Forelimb muscle (tissue), 1 donor: ENCODE measurements around the gene SNED1. TPM values are rescaled to one million over a fixed set of nuclear protein-coding genes. Genes with fewer than 3 reads are reported as not detected.

Source experiments
- DNase-seq: peaks from one replicate; pipeline ENCODE4 v3.0.0-alpha.2; 2013; ENCODE audit warnings: low read depth
- polyA plus RNA-seq: library from polyadenylated mRNA; unstranded; fragments of 120-200 nt; gene quantifications from one replicate; pipeline ENCODE4 v1.2.1, GENCODE V29; 2013; ENCODE audit not compliant: insufficient read length

The SNED1 gene
- polyA plus RNA-seq, 1 donor: 3.6 TPM

DNA sequence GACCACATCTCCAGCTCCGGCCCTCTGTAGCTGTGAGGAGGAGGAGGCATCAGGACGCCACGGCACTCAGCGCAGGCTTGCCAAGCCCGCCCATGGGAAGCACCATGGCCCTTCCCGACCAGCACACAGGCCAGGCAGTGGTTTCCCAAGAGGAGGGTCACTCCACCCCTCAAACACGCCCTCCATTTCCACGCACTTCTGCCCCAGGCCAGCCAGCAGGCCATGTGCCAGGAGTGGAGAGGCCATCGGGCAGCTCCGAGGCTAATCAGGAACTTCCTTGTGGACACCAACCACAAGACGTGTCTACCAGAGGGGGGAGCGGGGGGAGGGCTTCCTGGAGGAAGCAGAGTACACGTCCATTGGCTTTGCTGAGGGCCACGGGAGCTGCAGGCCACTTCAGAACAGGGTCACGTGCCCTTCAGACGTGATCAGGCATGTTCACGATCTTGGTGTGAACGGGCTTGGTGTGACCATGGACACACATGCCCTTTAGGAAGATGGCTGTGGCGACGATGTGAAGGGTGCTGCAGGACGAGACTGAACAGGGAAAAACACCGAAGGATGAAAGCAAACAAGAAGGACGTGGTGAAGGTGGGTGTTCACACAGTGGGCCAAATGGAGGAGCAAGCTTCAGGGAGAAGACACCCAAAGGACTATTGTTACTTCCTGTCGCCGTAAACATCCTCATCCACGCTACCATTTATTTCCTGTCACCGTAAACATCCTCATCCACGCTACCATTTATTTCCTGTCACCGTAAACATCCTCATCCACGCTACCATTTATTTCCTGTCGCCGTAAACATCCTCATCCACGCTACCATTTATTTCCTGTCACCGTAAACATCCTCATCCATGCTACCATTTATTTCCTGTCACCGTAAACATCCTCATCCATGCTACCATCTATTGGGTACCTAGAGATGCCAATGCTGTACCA lies 110.1 kb downstream of the SNED1 start:
- DNase-seq: no peak

DNA sequence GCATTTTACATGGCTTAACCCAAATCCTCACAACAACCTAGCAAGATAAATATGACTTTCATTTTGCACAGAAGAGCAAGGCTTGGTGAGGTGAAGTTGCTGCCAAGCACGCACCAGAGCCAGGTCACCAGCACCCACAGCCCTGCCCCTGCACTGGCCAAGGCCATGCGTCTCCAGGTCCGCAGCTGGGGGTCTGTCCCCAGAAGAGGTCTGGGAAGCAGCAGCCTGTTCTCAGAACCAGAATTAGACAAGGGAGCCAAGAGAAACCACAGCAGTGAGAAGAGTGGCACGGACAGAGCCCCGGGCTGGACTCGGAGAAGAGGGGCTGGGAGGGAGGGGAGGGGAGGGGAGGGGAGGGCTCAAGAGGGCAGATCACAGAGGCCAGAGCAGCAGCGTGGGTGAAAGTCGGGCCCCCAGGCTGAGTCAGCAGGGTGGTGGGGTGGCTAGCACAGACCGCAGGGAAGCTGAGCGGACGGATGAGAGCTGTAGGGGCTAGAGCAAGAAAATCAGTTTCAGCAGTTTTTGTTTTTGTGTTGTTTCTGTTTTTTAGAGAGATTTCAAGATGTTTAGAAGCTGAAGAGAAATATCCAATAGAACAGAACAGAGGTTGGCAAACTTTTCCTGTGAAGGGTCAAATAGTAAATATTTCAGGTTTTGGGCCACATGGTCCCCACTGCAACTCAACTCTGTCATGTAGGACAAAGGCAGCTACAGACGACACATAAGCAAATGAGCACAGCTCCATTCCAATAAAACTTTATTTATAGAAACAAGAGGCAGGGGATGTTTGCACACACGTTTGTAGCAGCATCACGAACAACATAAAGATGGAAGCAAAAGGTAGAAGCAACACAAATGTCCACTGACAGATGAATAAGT lies 111.0 kb downstream of the SNED1 start:
- no peak for DNase-seq

DNA sequence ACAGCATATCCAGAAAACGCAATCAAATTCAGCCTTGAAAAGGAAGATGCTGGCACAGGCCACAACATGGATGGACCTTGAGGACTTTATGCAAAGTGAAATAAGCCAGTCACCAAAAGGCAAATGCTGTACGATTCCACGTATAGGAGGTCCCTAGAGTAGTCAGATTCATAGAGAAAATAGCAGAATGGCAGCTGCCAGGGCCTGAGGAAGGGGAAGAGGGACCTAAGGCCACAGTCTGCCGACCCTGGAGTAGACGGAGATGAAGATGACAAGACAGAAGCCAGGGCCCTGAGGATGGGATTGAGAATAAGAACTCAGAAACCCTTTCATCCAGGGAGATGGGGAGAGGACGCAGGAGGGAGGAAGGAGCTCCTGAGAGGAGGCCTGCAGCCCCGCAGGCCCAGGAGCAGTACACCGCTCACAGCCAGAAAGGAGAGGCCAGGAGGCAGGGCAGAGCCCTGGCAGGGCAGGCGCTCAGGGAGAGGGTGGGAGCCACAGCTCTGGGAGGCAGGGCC lies 111.7 kb downstream of the SNED1 start:
- no peak for DNase-seq

DNA sequence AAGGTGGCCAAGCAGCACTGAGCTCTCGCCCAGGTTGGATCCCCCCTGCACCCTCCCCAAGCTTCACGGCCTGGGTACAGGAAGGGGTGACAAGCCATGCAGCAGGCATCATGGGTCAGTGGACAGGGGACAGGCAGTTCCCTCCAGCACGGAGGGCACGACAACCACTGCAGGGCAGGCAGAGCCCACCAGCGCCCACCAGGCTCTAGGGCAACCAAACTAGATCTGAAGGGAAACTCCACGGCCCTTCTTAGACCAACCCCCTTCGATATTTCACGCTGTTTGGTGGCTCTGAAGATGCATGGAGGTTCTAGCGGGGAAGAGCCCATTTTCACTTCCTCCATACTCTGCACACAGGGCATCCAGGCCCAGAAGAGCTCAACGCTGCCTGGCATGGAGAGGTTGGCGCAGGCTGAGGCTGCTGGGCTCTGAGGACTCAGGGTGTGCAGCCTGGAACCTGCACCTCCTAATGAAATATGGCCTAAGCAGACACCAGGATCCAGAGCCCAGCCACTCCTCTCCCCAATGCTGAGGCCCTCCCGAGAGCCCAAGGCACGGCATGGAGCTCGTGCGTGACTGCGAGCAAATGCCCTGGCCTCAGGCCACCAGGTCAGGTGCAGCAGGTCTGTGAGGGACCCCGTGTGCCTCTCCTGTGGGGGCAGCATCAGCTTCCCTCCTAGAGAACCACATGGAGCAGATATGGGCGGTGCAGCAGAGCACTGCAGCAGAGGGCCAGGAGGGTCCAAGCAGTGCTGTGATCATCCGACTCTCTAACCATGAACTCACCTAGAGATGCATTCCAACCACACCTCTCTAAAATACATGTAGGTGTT lies 112.4 kb downstream of the SNED1 start:
- DNase-seq: no peak

DNA sequence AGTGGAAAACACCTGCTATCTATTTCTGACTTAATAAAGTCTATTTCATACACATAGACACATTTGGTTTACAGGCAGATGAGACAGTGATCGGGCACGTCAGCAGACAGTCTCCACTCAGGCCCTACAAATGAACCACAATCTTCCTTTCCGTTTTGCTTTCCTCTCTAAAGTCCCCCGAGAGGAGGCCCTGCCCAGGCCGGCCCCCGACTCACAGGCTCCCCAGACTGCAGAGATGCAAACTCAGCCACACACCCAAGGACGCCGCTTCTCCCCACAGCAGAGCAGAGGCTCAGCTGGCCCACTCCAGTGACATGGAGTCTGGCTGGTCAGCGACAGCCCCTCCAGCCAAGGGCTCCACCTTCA lies 113.0 kb downstream of the SNED1 start:
- DNase-seq: no peak

DNA sequence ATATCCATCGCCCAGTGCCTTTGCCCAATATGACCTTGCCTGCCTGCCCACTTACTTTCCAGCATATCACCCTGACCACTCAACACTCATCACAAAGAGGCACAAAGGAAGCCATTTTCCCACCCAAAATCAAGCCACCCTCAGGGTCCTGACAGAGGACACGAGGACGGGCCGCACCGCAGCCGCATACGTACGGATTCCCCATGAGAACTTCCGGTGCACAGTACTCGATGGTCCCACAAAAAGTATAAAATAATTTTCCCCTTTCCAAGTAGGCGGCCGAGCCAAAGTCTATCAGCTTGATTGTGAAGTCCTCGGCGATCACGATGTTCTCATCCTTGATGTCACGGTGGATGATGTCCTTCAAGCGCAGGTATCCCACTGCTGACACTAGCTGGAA lies 113.6 kb downstream of the SNED1 start:
- no peak for DNase-seq

DNA sequence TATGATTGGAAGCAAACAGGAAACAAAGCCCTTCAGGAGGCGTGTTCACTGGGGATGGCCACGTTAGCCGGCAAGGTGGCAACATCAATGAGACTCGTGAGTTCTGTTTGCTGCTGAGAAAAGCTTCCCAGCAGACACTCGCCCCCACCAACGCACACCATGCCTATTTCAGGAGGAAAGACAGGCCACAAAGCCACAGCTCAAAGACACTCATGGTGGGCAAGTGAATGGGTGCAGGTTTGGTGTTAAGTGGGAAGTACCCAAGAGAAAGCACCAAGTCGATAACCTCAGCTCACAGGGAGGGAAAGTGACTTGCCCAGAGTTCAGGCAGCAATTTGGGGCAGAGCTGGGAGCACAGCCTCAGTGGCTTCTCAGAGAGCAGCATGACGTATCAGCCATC lies 114.2 kb downstream of the SNED1 start:
- DNase-seq: no peak

DNA sequence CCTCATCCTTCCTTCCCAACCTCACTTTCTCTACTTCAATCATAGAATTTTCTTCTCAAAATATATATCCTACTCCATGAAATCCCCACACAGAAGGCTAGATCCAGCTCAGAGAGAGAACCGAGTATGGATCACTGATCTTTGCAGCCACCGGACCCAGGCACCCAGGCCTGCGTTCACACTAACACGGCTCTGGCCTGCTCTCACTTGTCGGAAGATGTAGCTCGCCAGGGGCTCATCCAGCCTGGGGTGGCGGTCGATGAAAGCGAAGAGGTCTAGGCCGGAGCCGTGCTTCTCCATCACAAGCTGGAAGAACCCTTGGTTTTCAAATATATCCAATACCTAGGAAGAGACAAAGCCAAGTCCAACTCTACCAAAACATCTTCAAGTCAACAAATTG lies 116.4 kb downstream of the SNED1 start:
- DNase-seq: no peak

DNA sequence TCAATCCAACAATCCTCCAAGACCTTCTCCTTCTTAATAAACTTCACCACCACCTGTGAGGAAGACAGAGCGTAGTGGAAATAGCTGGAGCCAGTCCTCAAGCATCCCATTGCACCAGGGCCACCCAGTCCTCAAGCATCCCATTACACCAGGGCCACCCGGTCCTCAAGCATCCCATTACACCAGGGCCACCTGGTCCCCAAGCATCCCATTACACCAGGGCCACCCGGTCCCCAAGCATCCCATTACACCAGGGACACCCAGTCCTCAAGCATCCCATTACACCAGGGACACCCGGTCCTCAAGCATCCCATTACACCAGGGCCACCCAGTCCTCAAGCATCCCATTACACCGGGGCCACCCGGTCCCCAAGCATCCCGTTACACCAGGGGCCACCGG lies 116.9 kb downstream of the SNED1 start:
- no peak for DNase-seq

DNA sequence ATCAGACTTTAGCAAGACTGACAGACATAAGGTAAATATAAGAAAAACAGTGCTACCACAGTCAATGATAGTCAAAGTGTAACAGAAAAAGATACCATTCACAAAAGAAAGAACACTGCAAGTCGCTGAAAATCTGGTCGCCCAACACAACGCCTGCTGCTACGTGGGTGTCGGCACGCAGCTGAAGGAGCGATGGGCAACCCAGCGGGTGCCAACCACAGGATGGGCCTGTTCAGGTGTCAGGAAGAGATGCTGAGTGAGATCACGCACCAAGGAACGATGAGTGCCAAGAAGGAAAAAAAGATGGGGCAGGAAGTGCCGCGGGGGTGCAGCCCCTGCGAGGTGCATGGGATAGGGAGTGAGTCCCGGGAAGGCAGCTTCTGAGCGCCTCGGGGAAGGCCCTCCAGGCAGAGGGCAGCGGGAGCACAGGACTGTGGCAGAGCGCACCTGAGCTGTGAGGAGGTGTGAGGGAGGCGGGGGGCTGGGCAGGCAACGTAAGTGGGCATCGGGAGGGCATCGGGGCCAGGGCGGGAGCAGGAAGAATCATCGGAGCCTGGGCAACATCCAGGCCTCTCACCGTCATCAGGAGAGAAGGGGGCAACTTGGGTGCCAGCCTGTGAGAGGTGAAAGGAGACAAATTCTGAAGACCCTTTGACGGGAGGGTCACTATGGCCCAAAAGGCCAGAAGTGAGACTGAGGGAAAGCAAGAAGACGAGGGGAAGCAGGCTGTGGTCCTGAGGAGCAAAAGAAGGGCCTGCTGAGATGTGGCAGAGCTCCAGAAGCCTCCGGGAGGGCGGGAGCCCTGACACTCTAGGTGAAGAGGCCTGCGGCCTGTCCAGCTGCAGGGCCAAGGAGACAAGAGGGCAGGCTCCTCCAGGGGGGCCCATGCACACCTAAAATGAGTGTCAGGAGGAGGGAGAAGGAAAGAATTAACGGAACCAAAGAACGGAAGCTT lies 118.5 kb downstream of the SNED1 start:
- no peak for DNase-seq

DNA sequence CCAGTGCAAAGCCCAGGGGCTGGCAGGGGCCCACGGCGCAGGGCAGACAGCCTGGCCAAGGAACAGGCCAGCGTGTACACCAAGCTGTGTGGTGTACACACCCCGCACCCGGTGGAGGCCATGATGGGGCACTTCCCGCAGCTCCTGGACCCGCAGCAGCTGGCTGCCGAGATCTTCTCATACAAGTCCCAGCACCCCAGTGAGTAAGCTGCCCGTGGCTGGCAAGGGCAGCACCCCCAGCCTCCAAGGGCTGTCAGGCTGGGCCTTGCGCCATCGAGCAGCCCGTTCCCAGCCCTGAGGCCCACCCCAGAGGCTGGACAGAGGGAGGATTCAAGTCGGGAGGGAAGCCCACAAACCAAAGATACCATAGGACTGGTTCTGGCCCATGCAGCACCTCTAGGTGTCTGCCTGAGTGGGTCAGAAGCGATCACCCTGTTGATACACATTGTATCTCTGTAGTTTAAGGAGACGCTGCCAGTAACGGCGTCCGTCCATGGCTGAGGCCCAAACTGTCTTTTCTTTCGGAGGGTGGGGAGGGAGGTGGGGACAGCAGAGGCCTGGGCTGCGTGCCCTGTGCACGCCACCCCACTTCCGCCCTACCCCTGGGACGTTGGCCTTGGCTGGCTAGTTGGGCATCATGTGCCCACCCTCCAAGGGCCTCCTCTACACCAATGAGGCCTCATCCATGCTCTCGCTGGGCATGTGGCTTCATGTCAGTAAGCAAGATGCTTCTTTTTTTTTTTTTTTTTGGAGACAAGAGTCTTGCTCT lies 120.5 kb downstream of the SNED1 start:
- DNase-seq: no peak

DNA sequence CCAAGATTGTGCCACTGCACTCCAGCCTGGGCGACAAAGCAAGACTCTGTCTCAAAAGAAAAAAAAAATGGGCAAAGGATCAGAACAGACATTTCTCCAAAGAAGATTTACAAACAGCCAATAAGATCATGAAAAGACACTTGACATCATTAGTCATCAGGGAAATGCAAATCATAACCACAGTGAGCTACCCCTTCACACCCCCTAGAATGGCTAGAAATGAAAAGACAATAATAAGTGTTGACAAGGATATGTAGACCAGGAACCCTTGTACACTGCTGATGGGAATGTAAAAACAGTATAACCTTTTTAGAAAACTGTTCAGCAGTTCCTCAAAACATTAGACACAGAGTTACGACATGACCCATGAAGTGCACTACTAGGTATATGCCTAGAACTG lies 122.0 kb downstream of the SNED1 start:
- no peak for DNase-seq

DNA sequence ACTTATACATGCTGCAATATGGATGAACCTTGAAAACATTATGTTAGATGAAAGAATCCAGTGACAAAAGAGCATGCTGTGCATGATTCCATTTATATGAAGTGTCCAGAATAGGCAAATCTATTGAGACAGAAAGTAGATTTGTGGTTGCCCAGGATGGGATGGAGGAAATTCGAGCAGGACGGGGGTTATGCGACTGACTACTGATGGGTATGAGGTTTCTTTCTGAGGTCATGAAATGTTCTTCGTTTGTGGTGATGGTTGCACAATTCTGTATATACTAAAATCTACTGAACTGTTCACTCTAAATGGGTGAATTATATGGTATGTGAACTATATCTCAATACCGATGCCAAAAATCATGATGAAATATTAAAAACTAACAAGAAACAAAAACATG lies 122.6 kb downstream of the SNED1 start:
- no peak for DNase-seq

DNA sequence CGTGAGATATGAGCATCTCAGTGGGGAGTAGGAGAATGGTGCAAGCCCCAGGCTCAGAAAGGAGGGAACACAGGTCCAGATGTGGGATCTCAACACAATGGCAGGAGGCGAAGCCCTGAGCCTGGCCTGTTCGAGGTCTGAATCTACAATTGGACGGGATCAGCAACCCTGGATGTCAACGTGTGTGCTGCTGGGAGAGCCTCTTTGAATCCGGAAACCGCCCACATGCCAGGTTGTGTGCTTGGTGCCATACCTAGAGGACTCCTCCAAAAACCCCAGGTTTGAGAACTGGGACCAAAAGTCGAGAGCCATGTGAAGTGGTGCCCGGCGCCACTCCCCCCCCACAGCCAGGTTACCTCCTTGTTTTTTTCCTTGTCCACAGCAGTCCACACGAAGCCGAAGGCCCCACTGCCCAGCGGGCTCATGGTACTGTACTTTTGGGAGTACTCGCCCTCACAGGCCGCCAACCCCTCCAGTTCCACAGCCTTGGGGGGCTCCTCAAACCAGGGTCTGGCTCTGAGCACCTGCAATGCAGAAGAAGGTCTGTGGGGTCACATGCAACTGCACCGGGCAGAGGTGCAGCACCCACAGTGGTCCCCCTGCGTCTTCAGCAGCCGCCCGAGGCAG lies 124.1 kb downstream of the SNED1 start:
- no peak for DNase-seq

DNA sequence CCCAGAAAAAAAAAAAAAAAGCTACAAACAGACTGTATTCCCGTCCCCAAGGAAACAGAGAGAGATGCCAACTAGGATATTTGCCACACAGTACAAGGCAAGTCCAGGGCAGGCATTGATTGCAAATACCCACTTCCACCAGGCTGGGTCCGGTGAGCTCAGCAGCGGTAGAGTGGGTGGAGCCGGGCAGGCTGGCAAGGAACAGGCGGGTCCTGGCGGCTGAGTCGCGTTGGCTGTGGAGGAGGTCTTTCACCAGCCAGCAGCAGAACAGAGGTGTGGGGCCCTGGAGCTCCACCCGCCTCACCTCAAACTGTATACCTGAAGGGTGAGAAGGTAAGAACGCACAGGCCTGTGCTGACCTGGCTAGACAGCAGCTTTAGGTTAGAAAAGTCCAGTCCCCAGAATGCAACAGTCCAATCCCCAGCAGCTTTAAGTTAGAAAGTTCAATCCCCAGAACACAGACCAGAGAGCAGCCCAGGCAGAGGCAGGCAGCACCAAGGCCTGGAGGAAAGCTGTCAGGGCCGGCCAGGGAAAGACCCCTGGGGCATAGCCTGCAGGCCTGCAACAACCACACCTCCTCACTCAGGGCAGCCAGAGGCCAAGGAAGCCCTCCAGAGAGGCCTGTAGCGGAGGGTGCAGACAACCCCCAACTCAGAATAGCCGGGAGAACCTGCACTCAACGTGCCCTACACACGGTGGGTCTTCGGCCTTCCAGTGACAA lies 125.6 kb downstream of the SNED1 start:
- no peak for DNase-seq

DNA sequence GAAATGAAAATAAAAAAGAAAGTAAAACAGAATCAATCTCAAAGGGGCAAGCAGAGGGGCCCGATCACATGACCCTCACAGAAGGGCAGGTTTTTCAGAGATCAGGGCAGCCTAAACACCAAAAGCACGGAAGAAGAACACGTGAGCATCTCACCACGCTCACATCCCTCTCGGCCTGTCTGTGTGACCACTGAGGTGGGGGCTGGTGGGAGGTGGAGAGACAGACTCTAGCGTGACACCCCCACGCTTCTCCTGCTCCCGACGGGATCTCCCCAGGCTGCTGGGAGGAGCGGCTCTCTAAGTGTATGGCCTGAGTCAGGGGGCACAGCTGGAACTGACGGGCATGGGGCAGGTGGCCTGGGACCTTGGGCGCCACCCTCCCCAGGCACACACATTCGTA lies 127.2 kb downstream of the SNED1 start:
- DNase-seq: no peak

DNA sequence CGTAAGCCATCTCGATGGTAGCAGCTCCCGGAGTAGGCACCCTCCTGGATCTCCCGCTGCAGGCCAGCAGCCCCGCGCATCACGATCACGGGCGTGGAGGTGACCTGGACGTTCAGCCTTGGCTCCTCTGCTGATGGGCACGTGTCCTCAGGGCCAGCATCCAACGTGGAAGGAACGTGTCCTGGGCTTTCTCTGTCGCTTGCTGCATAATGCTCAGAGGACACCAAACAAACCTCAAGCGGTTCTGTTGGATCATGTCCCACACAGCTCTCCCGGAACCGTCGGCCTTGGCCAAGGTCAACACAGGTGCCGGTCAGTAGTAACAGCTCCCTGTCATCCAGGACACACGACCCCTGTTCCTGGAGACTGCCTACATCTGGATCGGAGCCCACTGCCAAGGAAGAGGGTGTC lies 127.8 kb downstream of the SNED1 start:
- DNase-seq: no peak

DNA sequence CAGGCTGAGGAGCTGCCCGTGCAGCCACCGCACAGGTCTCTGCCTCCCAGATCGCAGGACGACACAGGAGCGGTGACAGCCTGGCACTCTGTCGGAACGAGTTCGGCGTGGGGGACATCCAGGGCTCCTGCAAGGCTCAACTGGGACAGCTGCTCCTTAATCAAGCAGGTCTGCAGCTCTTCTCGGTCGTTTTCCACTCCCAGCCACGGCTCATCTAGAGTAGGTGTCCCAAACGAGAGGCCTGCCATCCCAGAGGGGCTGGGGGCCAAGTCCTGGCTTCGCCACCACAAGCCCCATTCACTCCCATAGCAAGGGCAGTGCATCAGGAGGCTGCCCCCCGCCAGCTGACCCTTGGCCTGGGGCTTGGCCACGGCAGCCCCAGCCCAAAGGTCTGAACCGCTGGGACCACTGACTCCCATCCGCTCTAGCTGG lies 128.4 kb downstream of the SNED1 start:
- no peak for DNase-seq

DNA sequence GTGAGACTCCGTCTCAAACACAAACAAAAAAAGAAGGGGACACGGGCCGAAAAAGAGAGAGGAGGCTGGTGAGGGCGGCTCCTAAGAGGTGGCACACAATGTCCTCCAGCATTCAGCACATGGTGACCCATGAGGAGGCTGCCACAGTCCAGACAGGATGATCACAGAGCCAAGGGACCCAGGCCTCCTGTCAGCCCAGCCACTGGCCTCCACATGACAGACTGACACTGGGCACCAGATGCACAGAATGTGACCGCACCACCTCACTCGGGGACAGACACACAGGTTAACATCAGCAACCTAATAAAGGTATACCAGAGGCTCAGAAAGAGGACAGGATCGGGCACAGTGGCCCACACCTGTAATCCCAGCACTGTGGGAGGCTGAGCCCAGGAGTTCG lies 129.8 kb downstream of the SNED1 start:
- DNase-seq: no peak
